T-helper 1 cell treated with Interleukin-12 subunit alpha and Interleukin-12 subunit beta and Interleukin-4 antibody, amounts not matched to agents 30 ng/mL and 1 ng/mL, for 36 hours (primary cell): ENCODE data around the gene PHKG2. TPM values are rescaled to one million over a fixed set of nuclear protein-coding genes. Genes with fewer than 3 reads are reported as not detected.
"Not testable (repeated sequence)": the region's sequence is repeated elsewhere in the genome, so short reads cannot be mapped to it uniquely, and the experiment has no call there.

Source experiments
- intact Hi-C: fragments of 100-400 bp; cut with micrococcal nuclease; formaldehyde crosslinking; loops from one replicate; pipeline ENCODE4 v1.15.1; 2024
- total RNA-seq: library from RNA; stranded (reverse); gene quantifications from 2 replicates; pipeline ENCODE4 v1.2.3, GENCODE V29; 2022

PHKG2 gene
- total RNA-seq: 44.6 and 47.4 TPM in 2 replicates

GRCh38 chr16:30747799-30748633 is at the start of gene PHKG2:
TSS of gene PHKG2 (plus strand) at chr16:30748425. CDS start at chr16:30748821, 396 bp downstream.
- intact Hi-C loops: loop anchor here (1.0 kb wide), 8 partner anchors 14 to 214 kb away; partner anchors contain the start of genes CFAP119, FBRS, RNF40 and ZNF747

GRCh38 chr16:30698816-30699614 is 49.2 kb upstream of the PHKG2 start, which contains the start of gene SRCAP:
TSS of gene SRCAP (plus strand) at chr16:30699171. CDS start at chr16:30700825, 1,654 bp downstream.
- intact Hi-C loops: loop anchor here (1.0 to 5.0 kb wide), 21 partner anchors 41 to 1874 kb away; partner anchors contain the start of genes ALDOA, CFAP119, CTF1 and FBRS

DNA sequence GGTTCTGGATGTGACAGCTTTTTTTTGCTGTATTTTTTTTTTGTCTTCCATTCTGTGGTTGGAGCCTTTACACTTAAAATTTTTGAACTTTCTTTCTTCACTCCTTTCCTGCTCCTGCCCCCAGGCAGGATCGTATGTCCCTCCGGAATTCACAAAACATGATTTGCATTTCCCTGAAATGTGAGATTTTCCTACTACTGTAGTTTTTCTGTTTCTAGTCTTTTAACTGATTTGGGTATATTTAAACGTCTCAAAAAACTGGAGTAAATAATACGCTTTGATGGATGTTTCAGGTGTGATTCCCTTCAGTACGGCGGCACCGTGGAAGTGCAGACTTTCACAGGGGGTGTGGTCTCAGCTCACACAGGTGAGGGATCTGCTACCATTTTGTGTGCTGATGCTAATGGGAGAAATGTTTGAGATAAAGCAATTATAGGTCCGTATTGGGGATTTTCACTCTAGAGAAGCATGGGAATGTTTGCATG is 48.6 kb upstream of the PHKG2 start:
- intact Hi-C loops: loop anchor here (2.0 to 5.0 kb wide), 7 partner anchors 112 to 1875 kb away; partner anchors contain the start of genes CTF1, MAZ, TUFM and ZNF747

GRCh38 chr16:30700491-30700890 is 47.7 kb upstream of the PHKG2 start:
- intact Hi-C loops: no loop called here

DNA sequence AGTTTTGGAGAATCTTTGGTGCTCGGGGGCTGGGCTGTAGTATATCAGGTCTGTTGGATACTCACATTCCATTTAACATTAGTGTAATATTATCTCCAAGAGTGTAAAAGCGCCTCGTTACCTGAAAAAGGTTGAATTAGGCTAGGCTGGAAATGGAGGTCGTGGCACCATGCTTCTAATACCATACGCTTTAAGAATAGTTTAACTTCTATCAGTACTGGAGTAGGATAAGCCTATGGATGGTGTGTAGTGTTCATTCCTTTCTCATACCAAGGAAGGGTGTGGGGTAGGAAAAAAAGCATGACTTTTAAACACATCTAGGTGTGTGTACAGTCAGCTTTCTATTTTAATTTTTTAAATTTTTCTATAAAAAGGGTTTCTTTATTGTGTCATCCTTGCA is 47.3 kb upstream of the PHKG2 start:
- intact Hi-C loops: no loop called here

DNA sequence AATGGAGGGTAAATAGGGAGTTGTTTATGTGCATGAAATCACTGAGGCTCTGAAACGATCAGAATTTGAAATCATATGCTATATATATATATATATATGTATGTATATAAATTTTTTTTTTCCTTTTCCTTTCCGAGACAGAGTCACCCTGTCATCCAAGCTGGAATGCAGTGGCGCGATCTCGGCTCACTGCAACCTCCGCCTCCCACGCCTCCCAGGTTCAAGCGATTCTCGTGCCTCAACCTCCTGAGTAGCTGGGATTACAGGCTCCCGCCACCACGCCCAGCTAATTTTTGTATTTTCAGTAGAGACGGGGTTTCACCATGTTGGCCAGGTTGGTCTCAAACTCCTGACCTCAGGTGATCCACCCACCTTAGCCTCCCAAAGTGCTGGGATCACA is 45.2 kb upstream of the PHKG2 start:
- intact Hi-C loops: not testable (repeated sequence)

GRCh38 chr16:30703971-30704370 is 44.3 kb upstream of the PHKG2 start:
- intact Hi-C loops: no loop called here

DNA sequence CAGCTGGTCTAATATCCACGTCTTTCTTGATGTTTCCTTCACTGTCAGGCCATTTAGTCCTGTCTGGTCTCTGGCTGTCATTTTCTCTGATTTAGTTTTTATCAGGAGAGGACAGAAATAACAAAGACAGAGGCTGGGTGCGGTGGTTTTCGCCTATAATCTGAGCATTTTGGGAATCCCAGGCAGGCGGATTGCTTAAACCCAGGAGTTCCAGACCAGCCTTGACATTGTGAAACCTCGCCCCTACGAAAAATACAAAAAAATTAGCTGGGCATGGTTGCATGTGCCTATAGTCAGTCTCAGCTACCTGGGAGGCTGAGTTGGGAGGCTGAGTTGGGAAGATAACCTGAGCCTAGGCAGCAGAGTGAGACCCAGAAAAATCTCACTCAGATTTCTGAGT is 42.2 kb upstream of the PHKG2 start:
- intact Hi-C loops: no loop called here

GRCh38 chr16:30710971-30711370 is 37.3 kb upstream of the PHKG2 start:
- intact Hi-C loops: no loop called here

- intact Hi-C loops: no loop called here
Measured at GRCh38 chr16:30711712-30712111, 36.5 kb upstream of the PHKG2 start.

DNA sequence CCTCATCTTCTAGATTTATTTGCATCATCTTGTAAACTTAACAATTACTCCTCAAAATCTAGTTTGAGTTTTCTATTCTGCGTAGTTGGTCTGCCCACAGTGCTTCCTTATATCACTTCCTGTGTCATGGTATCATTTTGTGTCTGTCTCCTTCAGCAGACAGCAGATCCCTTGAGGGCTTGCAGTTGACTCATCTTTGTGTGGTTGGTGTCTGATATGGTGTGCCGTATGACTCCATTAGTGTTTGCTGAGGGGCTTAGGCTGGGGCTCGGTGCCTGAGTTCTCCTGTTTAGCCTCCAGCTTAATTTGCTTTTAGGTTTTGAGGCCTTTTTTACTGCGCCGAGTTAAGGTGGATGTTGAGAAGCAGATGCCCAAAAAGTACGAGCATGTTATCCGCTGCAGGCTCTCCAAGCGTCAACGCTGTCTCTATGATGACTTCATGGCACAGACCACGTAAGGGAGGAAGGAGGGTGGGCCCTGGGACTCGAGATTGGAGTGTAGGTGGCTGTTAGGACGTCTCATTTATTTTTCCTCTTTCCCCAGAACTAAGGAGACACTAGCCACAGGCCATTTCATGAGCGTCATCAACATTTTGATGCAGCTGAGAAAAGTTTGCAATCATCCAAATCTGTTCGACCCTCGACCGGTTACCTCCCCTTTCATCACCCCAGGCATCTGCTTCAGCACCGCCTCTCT is 32.3 kb upstream of the PHKG2 start:
- intact Hi-C loops: loop anchor here (1.0 kb wide), 1 partner anchor 206 kb away; no protein-coding TSS in a partner anchor

DNA sequence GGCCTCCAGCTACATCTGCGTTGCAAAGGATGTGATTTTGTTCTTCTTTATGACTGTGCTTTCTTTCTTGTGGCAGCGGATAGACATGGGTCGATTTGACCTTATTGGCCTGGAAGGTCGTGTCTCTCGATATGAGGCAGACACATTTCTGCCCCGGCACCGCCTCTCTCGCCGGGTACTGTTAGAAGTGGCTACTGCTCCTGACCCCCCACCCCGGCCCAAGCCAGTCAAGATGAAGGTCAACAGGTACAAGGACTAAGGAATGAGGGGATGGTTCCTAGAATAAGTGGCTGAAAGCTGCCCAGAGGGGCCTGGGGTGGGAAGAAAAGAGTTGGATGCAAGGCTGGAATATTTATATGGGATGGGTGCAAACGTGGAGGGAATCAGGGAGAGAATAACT is 28.1 kb upstream of the PHKG2 start:
- intact Hi-C loops: no loop called here

DNA sequence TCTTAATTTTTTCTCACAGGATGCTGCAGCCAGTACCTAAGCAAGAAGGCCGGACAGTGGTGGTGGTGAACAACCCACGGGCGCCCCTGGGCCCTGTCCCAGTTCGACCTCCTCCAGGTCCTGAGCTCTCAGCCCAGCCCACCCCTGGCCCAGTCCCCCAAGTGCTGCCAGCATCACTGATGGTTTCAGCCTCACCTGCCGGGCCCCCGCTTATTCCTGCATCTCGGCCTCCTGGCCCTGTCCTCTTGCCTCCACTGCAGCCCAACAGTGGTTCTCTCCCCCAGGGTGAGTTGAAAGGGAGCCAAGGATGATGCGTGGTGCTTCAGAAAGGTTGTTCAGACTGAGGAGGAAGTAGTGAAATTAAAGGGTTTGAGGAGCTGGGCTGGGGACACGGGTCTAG is 27.5 kb upstream of the PHKG2 start:
- intact Hi-C loops: no loop called here

DNA sequence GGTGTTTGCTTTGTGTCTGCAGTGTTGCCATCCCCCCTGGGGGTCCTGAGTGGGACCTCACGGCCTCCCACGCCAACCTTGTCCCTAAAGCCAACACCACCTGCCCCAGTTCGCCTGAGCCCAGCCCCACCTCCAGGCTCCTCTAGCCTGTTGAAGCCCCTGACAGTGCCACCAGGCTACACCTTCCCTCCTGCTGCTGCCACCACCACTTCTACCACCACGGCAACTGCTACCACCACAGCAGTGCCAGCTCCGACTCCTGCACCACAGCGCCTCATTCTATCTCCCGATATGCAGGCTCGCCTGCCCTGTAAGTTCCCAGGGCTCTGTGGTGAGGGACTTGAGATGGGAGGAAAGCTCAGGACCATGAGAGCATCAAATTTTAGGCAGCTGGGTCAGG is 27.1 kb upstream of the PHKG2 start:
- intact Hi-C loops: no loop called here

DNA sequence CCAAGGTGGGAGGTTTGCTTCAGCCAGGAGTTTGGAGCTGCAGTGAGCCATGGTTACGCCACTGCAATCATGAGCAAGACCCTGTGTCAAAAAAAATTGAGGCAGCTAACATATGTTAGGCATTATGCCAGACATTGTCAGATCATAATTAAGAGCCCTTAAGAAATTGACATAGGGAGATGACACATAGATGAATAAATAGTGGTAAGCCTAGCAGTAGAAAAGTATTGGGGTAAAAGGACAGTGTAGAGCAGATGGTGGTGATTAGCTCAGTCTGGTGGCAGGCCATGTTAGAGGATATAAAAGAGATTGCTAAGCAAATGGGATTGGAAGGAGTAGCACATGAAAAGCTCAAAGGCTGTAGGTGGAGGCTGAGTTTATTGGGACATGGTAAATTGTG is 26.6 kb upstream of the PHKG2 start:
- intact Hi-C loops: no loop called here

GRCh38 chr16:30722443-30722842 is 25.8 kb upstream of the PHKG2 start:
- intact Hi-C loops: no loop called here

DNA sequence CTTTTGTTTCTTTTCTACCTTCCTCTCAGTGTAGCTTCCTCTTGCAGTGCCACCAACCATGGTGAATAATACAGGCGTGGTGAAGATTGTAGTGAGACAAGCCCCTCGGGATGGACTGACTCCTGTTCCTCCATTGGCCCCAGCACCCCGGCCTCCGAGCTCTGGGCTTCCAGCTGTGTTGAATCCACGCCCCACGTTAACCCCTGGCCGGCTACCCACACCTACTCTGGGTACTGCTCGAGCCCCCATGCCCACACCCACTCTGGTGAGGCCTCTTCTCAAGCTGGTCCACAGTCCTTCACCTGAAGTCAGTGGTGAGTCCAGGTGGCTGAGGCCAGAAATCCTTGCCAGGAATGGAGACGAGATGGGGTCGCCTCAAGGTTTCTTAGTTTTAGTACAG is 25.3 kb upstream of the PHKG2 start:
- intact Hi-C loops: no loop called here

DNA sequence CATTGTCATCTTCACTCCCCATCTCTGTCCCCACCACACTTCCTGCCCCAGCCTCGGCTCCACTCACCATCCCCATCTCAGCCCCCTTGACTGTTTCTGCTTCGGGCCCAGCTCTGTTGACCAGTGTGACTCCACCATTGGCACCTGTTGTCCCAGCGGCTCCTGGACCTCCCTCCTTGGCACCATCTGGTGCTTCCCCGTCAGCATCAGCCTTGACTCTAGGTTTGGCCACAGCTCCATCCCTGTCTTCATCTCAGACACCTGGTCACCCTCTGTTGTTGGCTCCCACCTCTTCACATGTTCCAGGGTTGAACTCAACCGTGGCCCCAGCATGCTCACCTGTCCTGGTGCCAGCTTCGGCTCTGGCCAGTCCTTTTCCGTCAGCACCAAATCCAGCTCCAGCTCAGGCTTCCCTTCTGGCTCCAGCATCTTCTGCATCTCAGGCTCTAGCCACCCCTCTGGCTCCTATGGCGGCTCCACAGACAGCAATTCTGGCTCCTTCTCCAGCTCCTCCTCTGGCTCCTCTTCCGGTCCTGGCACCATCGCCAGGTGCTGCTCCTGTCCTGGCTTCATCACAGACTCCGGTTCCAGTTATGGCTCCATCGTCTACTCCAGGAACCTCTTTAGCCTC is 24.4 kb upstream of the PHKG2 start:
- intact Hi-C loops: no loop called here

DNA sequence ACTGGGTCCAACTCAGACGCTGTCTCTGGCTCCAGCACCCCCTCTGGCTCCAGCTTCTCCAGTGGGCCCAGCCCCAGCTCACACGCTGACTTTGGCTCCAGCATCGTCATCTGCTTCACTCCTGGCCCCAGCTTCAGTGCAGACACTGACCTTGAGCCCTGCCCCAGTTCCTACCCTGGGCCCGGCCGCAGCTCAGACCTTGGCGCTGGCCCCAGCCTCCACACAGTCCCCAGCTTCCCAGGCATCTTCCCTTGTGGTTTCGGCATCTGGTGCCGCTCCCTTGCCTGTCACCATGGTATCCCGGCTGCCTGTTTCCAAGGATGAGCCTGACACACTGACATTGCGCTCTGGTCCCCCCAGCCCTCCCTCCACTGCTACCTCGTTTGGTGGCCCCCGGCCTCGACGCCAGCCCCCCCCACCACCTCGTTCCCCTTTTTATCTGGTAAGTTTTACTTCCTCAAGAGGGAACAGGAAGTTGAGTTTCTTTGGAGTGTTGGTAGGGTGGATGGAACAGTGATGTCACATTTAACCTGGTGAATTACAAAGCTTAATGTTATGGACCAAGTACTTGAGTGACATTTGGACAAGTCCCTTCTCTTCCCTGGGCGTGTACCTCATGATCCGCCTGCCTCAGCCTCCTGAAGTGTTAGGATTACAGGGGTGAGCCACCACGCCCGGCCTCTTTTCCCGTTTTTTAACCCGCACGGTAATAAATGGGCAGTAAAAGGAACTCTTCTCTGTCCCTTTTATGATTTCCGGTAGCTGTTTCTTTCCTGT is 23.4 kb upstream of the PHKG2 start:
- intact Hi-C loops: no loop called here

- intact Hi-C loops: no loop called here
Measured at GRCh38 chr16:30725418-30725792, 22.8 kb upstream of the PHKG2 start.
